ENCODE results near the gene SPATA20. TPM values are rescaled to one million over a fixed set of nuclear protein-coding genes. Genes with fewer than 3 reads are reported as not detected.

SPATA20 gene
- total and polyA plus RNA-seq, 2 of the 8 experiments (the other 6 are each of a cell fraction or from before 2014, with no cell fraction given) = 16.2 to 17.5 TPM

DNA sequence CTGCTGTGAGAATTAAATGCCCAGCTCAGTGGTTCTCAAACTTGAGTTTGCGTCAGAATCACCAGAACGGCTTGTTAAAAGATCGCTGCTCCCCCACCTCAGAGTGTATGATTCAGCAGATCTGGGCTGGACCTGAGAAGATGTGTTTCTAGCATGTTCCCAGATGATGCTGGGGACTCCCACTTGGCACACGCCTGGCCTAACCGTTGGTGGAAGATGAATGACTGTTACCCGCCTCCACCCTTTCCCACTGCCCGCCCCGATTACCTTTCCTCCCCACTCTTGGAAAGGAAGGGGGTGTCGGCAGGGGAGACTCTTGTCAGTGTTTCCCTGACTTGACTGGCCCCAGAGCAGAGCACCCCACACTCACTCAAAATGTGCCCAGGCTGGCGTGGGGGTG lies 58.5 kb downstream of the SPATA20 start:
- no peak overlapping the region for H2BK15ac ChIP-seq (ENCODE audit: low read length)
- no peak overlapping the region for H3K4ac ChIP-seq (replicated peaks; ENCODE audit: insufficient read length, low read depth, low read length)
- H3K4me3 ChIP-seq (ENCODE audit: extremely low read depth in 1 of 4, insufficient read depth in 2 of 4, low read depth in 3 of 4, low read length in 4 of 4) = no peak overlapping the region
- H3K9me3 ChIP-seq (ENCODE audit: insufficient read depth in 2 of 2, low read depth in 1 of 2, low read length in 1 of 2) = no peaks in the 10 kb centered on the region
- no peak overlapping the region for H4K5ac ChIP-seq (ENCODE audit: insufficient read length, low read depth, low read length)
- H3K27ac ChIP-seq (ENCODE audit: low read depth, low read length) = no peak overlapping the region
- no peak overlapping the region for H3K14ac ChIP-seq (ENCODE audit: insufficient read length)
- CTCF ChIA-PET (ENCODE audit: partially characterized antibody) = interaction anchor here (0.9 to 19.7 kb wide), 11 partner anchors 8 to 91 kb away, joined by 3 to 300 read pairs (median 9); partner anchors contain the start of gene ABCC3
- no peaks in the 10 kb centered on the region for H3K79me2 ChIP-seq (ENCODE audit: control insufficient read depth in 1 of 2, insufficient read depth in 2 of 2, low read length in 2 of 2)
- TF ChIP-seq SUZ12 (IDR thresholded peaks at IDR 0.05; ENCODE audit: low read length) (no peak), CBX5 (IDR thresholded peaks at IDR 0.05; ENCODE audit: low read depth, low read length) (no peak), TAF1 (IDR thresholded peaks at IDR 0.05; ENCODE audit: low read depth, low read length) (no peak), NANOG (IDR thresholded peaks at IDR 0.05; ENCODE audit: insufficient read depth, low read depth, low read length, poor library complexity, severe bottlenecking) (no peak)
- TF ChIP-seq, protein P1, sequence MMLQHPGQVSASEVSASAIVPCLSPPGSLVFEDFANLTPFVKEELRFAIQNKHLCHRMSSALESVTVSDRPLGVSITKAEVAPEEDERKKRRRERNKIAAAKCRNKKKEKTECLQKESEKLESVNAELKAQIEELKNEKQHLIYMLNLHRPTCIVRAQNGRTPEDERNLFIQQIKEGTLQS (IDR thresholded peaks at IDR 0.05; ENCODE audit: insufficient read depth, low read depth, low read length) = no peak
- H2BK5ac ChIP-seq (ENCODE audit: low read depth, low read length) = no peak overlapping the region
- no peak for DNase-seq (ENCODE audit: low read depth in 1 of 2, low spot score in 2 of 2)
- no peak overlapping the region for H3K18ac ChIP-seq (ENCODE audit: extremely low read depth, low read length)
- no peak overlapping the region for H3K56ac ChIP-seq (replicated peaks; ENCODE audit: insufficient read length, low read depth, low read length)
- FAIRE-seq = no peak
- 90% methylated on average over 7 of the region's 10 CpGs; no CpG with 5 or more reads in 1 of the 2 experiments for WGBS, 2 experiments (ENCODE audit: extremely low coverage in 1 of 2, insufficient coverage in 1 of 2, insufficient read length in 1 of 2, insufficient replicate concordance in 2 of 2, low coverage in 1 of 2, low lambda C conversion rate in 2 of 2, missing lambda C conversion rate in 1 of 2)
- H3K4me2 ChIP-seq (ENCODE audit: insufficient read depth in 1 of 2, low read depth in 2 of 2, low read length in 2 of 2) = no peak overlapping the region
- H4K20me1 ChIP-seq (replicated peaks in 1 of 2; ENCODE audit: control insufficient read depth in 1 of 2, insufficient read depth in 2 of 2, low read length in 2 of 2) = no peaks in the 10 kb centered on the region
- no peak overlapping the region for H2BK12ac ChIP-seq (ENCODE audit: low read depth, low read length)
- H4K91ac ChIP-seq (replicated peaks; ENCODE audit: insufficient read length, low read length) = no peak overlapping the region
- H3K4me1 ChIP-seq (replicated peaks in 1 of 4; ENCODE audit: control insufficient read depth in 3 of 4, insufficient read depth in 4 of 4, low read length in 3 of 4) = peaks cover 0 to 15% (median 4%) of the 10 kb centered on the region in 4 experiments; a peak in 5 of 7 replicates
- H3K23ac ChIP-seq (ENCODE audit: insufficient read length) = no peak overlapping the region
- H3K79me1 ChIP-seq (ENCODE audit: low read depth, low read length) = no peaks in the 10 kb centered on the region
- H2AFZ ChIP-seq (ENCODE audit: low read length) = no peak overlapping the region
- no peak overlapping the region for H2BK20ac ChIP-seq (ENCODE audit: low read length)
- H2BK120ac ChIP-seq (replicated peaks; ENCODE audit: low read depth, low read length) = no peak overlapping the region
- no peak overlapping the region for H2AK5ac ChIP-seq (ENCODE audit: low read depth, low read length)
- H3K27me3 ChIP-seq (replicated peaks in 1 of 4; ENCODE audit: control insufficient read depth in 3 of 4, extremely low read depth in 1 of 4, insufficient read depth in 3 of 4, low read length in 3 of 4) = no peaks in the 10 kb centered on the region
- no peak overlapping the region for H3K9ac ChIP-seq (replicated peaks in 1 of 4; ENCODE audit: extremely low read depth in 1 of 4, low read depth in 3 of 4, low read length in 3 of 4)
- no peaks in the 10 kb centered on the region for H3K23me2 ChIP-seq (ENCODE audit: low read depth, low read length)
- POLR2A ChIA-PET (ENCODE audit: partially characterized antibody) = interaction anchor here (1.4 kb wide), 1 partner anchor 12 kb away, joined by 5 read pairs; no protein-coding TSS in a partner anchor
- no peak overlapping the region for H4K8ac ChIP-seq (ENCODE audit: extremely low read depth, insufficient read depth, low read length)
- no peaks in the 10 kb centered on the region for H3K36me3 ChIP-seq (ENCODE audit: control insufficient read depth in 2 of 4, insufficient read depth in 4 of 4, low read length in 3 of 4)
